ENCODE measurements around the gene P2RY14.

The P2RY14 gene

GRCh38 chr3:151166161-151166560, 112.2 kb downstream of the P2RY14 start:
- in situ Hi-C loops (cut with MboI; ENCODE audit: low sequenced_read_pairs, unreplicated experiment): loop anchor here (5.0 to 10.0 kb wide), 3 partner anchors 59 to 669 kb away; no protein-coding TSS in a partner anchor
- TF ChIP-seq CTCF (IDR thresholded peaks at IDR 0.05; ENCODE audit: borderline replicate concordance, control extremely low read depth, extremely low read depth, insufficient read depth, missing control alignments): no peak
- peak; percentile 16 for DNase-seq (ENCODE audit: low spot score)

GRCh38 chr3:151165226-151165625, 113.1 kb downstream of the P2RY14 start:
- no peak for TF ChIP-seq CTCF (IDR thresholded peaks at IDR 0.05; ENCODE audit: borderline replicate concordance, control extremely low read depth, extremely low read depth, insufficient read depth, missing control alignments)
- no peak for DNase-seq (ENCODE audit: low spot score)
- in situ Hi-C loops (cut with MboI; ENCODE audit: low sequenced_read_pairs, unreplicated experiment): loop anchor here (5.0 to 10.0 kb wide), 3 partner anchors 60 to 670 kb away; no protein-coding TSS in a partner anchor

Data from GM13976 (cell line).